ENCODE results near the gene C2orf42.
"Not testable (repeated sequence)": the region's sequence is repeated elsewhere in the genome, so short reads cannot be mapped to it uniquely, and the experiment has no call there.

Gene C2orf42

GRCh38 chr2:70190418-70191243 is at the start of gene C2orf42:
Gene C2orf42 (minus strand): TSS chr2:70191019. CDS start chr2:70181985, 9,034 bp downstream.
- peak; percentile 95 for DNase-seq

- no peak for DNase-seq
Observed at GRCh38 chr2:70240599-70240998, 49.8 kb upstream of the C2orf42 start.

- no peak for DNase-seq
Observed at GRCh38 chr2:70233926-70234325, 43.1 kb upstream of the C2orf42 start.

- no peak for DNase-seq
Observed at GRCh38 chr2:70226781-70227180, 36.0 kb upstream of the C2orf42 start.

GRCh38 chr2:70223305-70223704 is 32.5 kb upstream of the C2orf42 start:
- DNase-seq: not testable (repeated sequence)

GRCh38 chr2:70214953-70215549 is 24.2 kb upstream of the C2orf42 start:
- DNase-seq: no peak

- no peak for DNase-seq
Observed at GRCh38 chr2:70214365-70214764, 23.5 kb upstream of the C2orf42 start.

- DNase-seq: no peak
Observed at GRCh38 chr2:70212298-70212932, 21.6 kb upstream of the C2orf42 start.

- DNase-seq: no peak
Observed at GRCh38 chr2:70211595-70211994, 20.8 kb upstream of the C2orf42 start.

- no peak for DNase-seq
Observed at GRCh38 chr2:70204452-70204851, 13.6 kb upstream of the C2orf42 start.

- no peak for DNase-seq
Observed at GRCh38 chr2:70203086-70203485, 12.3 kb upstream of the C2orf42 start.

GRCh38 chr2:70202236-70202806 is 11.5 kb upstream of the C2orf42 start:
- DNase-seq: peak; percentile 35

- DNase-seq: no peak
Observed at GRCh38 chr2:70201831-70202230, 11.0 kb upstream of the C2orf42 start.

- no peak for DNase-seq
Observed at GRCh38 chr2:70201225-70201768, 10.5 kb upstream of the C2orf42 start.

- DNase-seq: no peak
Observed at GRCh38 chr2:70199320-70199864, 8.6 kb upstream of the C2orf42 start.

- DNase-seq: no peak
Observed at GRCh38 chr2:70192516-70192915, 1.7 kb upstream of the C2orf42 start.

GRCh38 chr2:70191244-70191735 is 471 bp upstream of the C2orf42 start:
- DNase-seq: no peak

- no peak for DNase-seq
Observed at GRCh38 chr2:70188460-70188859, 2.4 kb downstream of the C2orf42 start.

GRCh38 chr2:70187170-70187569 is 3.6 kb downstream of the C2orf42 start:
- not testable (repeated sequence) for DNase-seq

GRCh38 chr2:70182689-70183088 is 8.1 kb downstream of the C2orf42 start:
- no peak for DNase-seq

- DNase-seq: no peak
Observed at GRCh38 chr2:70181363-70181956, 9.4 kb downstream of the C2orf42 start.

GRCh38 chr2:70173520-70173919 is 17.3 kb downstream of the C2orf42 start:
- no peak for DNase-seq
